A549 (cell line): Measurements from ENCODE around the gene CALU. TPM values are rescaled to one million over a fixed set of nuclear protein-coding genes. Genes with fewer than 3 reads are reported as not detected.

Experiments used
- ATAC-seq, 2 experiments: fragments of 200-7000 bp in 1 of 2; fragments of >200 bp in 1 of 2; cut with Nextera tagmentation in 1 of 2; cut with Tn5 transposase in 1 of 2; 3 replicates each; pipeline versions ENCODE4 v1.8.0 to v1.9.1; 2018 to 2020; ENCODE audit warnings: mild to moderate bottlenecking in 1 of 2, moderate library complexity in 1 of 2
- CTCF ChIA-PET: fragments of 300-600 bp; sonication (Branson Sonifier 250); formaldehyde crosslinking; extraction: SDS; loops from one replicate; lab custom pipeline; 2021; ENCODE audit warnings: antibody characterized with exemption, inconsistent platforms; lab: Yijun Ruan, JAX
- POLR2A ChIA-PET: fragments of 350-600 bp; formaldehyde crosslinking; extraction: SDS; loops from one replicate; lab custom pipeline; 2021; ENCODE audit warnings: antibody characterized with exemption, inconsistent platforms; lab: Yijun Ruan, JAX
- DNase-seq, 2 experiments: peaks; one replicate each; pipeline versions ENCODE4 v3.0.0 to v3.0.0-alpha.2; 2011 to 2016; ENCODE audit warnings: low read depth in 1 of 2, low spot score in 1 of 2
- FAIRE-seq: peaks from 2 replicates; lab custom pipeline; 2011; peaks lifted over from hg19 to GRCh38; lab: Jason Lieb, UNC
- H3K27ac ChIP-seq, 2 experiments: fragments of >200 bp; sonication (Bioruptor Twin); formaldehyde crosslinking; 3 replicates each; pipeline ENCODE4 v1.5.1; 2016 to 2017
- H3K4me1 ChIP-seq: fragments of >200 bp; sonication (Bioruptor Twin); formaldehyde crosslinking; 3 replicates; pipeline ENCODE4 v1.6.1; 2016
- H3K4me2 ChIP-seq: fragments of >200 bp; sonication (Bioruptor Twin); formaldehyde crosslinking; 3 replicates; pipeline ENCODE4 v1.6.1; 2016
- H3K4me3 ChIP-seq: fragments of >200 bp; sonication (Bioruptor Twin); formaldehyde crosslinking; 3 replicates; pipeline ENCODE4 v1.5.1; 2016
- H3K9me3 ChIP-seq: fragments of >200 bp; sonication (Bioruptor Twin); formaldehyde crosslinking; 3 replicates; pipeline ENCODE4 v1.6.1; 2016
- BHLHE40 ChIP-seq: IDR thresholded peaks from 2 replicates; pipeline ENCODE4 v1.6.1; 2012; ENCODE audit warnings: low read depth, low read length, inconsistent platforms
- CHD4 ChIP-seq: fragments of 200-600 bp; sonication (generic); IDR thresholded peaks from 2 replicates; pipeline ENCODE4 v1.6.1; 2016; ENCODE audit warnings: antibody characterized with exemption, mild to moderate bottlenecking, borderline replicate concordance
- EHF ChIP-seq: fragments of 250-450 bp; sonication (Bioruptor Pico); IDR thresholded peaks from 2 replicates; pipeline ENCODE4 v1.5.0; 2020; ENCODE audit warnings: mild to moderate bottlenecking
- EHMT2 ChIP-seq: fragments of 200-600 bp; sonication (generic); IDR thresholded peaks from 2 replicates; pipeline ENCODE4 v1.6.1; 2016; ENCODE audit warnings: antibody characterized with exemption, low read depth, mild to moderate bottlenecking, moderate library complexity
- EP300 ChIP-seq, 2 experiments: fragments of >200 bp; sonication (Bioruptor Twin); formaldehyde crosslinking; IDR thresholded peaks; 2 replicates in 1 of 2; 3 replicates in 1 of 2; pipeline ENCODE4 v1.6.1; 2016 to 2017
- HDAC2 ChIP-seq: fragments of 200-600 bp; sonication (generic); IDR thresholded peaks from 2 replicates; pipeline ENCODE4 v1.6.1; 2016
- HMGXB4 ChIP-seq: fragments of 250-450 bp; sonication (Bioruptor Pico); IDR thresholded peaks from 2 replicates; pipeline ENCODE4 v1.5.0; 2021; ENCODE audit warnings: mild to moderate bottlenecking, moderate library complexity, borderline replicate concordance
- JUN ChIP-seq, 2 experiments: fragments of >200 bp; sonication (Bioruptor Twin); formaldehyde crosslinking; IDR thresholded peaks; 2 replicates in 1 of 2; 3 replicates in 1 of 2; pipeline ENCODE4 v1.6.1; 2016 to 2017
- JUNB ChIP-seq: fragments of >200 bp; sonication (Bioruptor Twin); formaldehyde crosslinking; IDR thresholded peaks from 2 replicates; pipeline ENCODE4 v1.6.1; 2016
- KDM1A ChIP-seq: fragments of 200-600 bp; sonication (generic); IDR thresholded peaks from 2 replicates; pipeline ENCODE4 v1.6.1; 2016; ENCODE audit warnings: low read depth, mild to moderate bottlenecking
- KDM5A ChIP-seq: fragments of 200-600 bp; sonication (generic); IDR thresholded peaks from 2 replicates; pipeline ENCODE4 v1.6.1; 2016; ENCODE audit warnings: antibody characterized with exemption, mild to moderate bottlenecking
- MAFK ChIP-seq: fragments of 450-650 bp; IDR thresholded peaks from 2 replicates; pipeline ENCODE4 v1.6.1; 2014; ENCODE audit not compliant: partially characterized antibody
- NPAS2 ChIP-seq: fragments of 250-450 bp; sonication (Bioruptor Pico); IDR thresholded peaks from 2 replicates; pipeline ENCODE4 v1.8.0; 2022; ENCODE audit warnings: mild to moderate bottlenecking, moderate library complexity, borderline replicate concordance
- PHF8 ChIP-seq: fragments of 200-600 bp; sonication (generic); IDR thresholded peaks from 2 replicates; pipeline ENCODE4 v1.6.1; 2016; ENCODE audit warnings: low read depth, mild to moderate bottlenecking, antibody characterized with exemption, moderate library complexity, borderline replicate concordance
- POLR2A ChIP-seq: IDR thresholded peaks from 2 replicates; pipeline ENCODE4 v1.6.1; 2012; ENCODE audit warnings: mild to moderate bottlenecking, low read length
- RARB ChIP-seq: fragments of 250-450 bp; sonication (Bioruptor Pico); IDR thresholded peaks from 2 replicates; pipeline ENCODE4 v1.8.0; 2021; ENCODE audit warnings: mild to moderate bottlenecking, moderate library complexity
- RFX5 ChIP-seq: fragments of 450-650 bp; IDR thresholded peaks from 2 replicates; pipeline ENCODE4 v1.7.1; 2014; ENCODE audit warnings: antibody characterized with exemption, mild to moderate bottlenecking, moderate library complexity
- TFCP2L1 ChIP-seq: fragments of 250-450 bp; sonication (Bioruptor Pico); IDR thresholded peaks from 2 replicates; pipeline ENCODE4 v1.5.0; 2021; ENCODE audit warnings: mild to moderate bottlenecking
- ZNF302 ChIP-seq: fragments of 250-450 bp; sonication (Bioruptor Pico); IDR thresholded peaks from 2 replicates; pipeline ENCODE4 v1.9.0; 2021; ENCODE audit warnings: inconsistent platforms, mild to moderate bottlenecking, moderate library complexity
- WGBS: methylation state at CpG from one replicate; pipeline ENCODE4 v1.1.6; 2017; ENCODE audit errors: missing lambda C conversion rate; 5-methylcytosine and 5-hydroxymethylcytosine counted together
- polyA plus RNA-seq, 4 experiments: library from polyadenylated mRNA; depleted of rRNA in 3 of 4; stranded (reverse); fragments of >200 nt; fragmentation: RNase III in 1 of 4; extraction: RNeasy Plus Mini Kit Qiagen cat#74134 plus additional on column Dnase treatment in 1 of 4; gene quantifications; 2 replicates in 3 of 4; 3 replicates in 1 of 4; pipeline ENCODE4 v1.2.3, GENCODE V29; 2011 to 2017
- TF ChIP-seq, protein P1 (sequence below): fragments of >200 bp; sonication (Bioruptor Twin); formaldehyde crosslinking; IDR thresholded peaks from 3 replicates; pipeline ENCODE4 v1.5.1; 2016
- TF ChIP-seq, protein P2 (sequence below): IDR thresholded peaks from 2 replicates; pipeline ENCODE4 v1.6.1; 2012; ENCODE audit warnings: low read depth, borderline replicate concordance
- TF ChIP-seq, protein P3 (sequence below): IDR thresholded peaks from 2 replicates; pipeline ENCODE4 v1.6.1; 2012
- TF ChIP-seq, protein P4 (sequence below): fragments of 200-600 bp; sonication (generic); IDR thresholded peaks from 2 replicates; pipeline ENCODE4 v1.6.1; 2016; ENCODE audit warnings: antibody characterized with exemption, mild to moderate bottlenecking, moderate library complexity

The CALU gene
- polyA plus RNA-seq, 2 of the 4 experiments (the other 2 are of a cell fraction) = 192 to 233 TPM

GRCh38 chr7:128757203-128757602 is 18.0 kb downstream of the CALU start:
- Histone ChIP-seq H3K4me1 (no peaks in the 10 kb centered on the region), H3K4me2 (no peak overlapping the region), H3K27ac (no peak overlapping the region), H3K9me3 (no peaks in the 10 kb centered on the region), H3K4me3 (no peak overlapping the region)
- no peak for FAIRE-seq
- 92% methylated on average over 2 of the region's 2 CpGs for WGBS
- TF ChIP-seq NPAS2 (CRISPR knock-in tag) (no peak), EHF (CRISPR knock-in tag) (no peak), HMGXB4 (no peak), BHLHE40 (no peak), RFX5 (no peak), KDM5A (no peak), PHF8 (no peak), TFCP2L1 (CRISPR knock-in tag) (no peak), EHMT2 (no peak), JUNB (no peak), JUN (IDR thresholded peaks at IDR 0.05) (no peak), ZNF302 (no peak), HDAC2 (no peak), POLR2A (no peak), KDM1A (no peak)
- TF ChIP-seq, protein P1, sequence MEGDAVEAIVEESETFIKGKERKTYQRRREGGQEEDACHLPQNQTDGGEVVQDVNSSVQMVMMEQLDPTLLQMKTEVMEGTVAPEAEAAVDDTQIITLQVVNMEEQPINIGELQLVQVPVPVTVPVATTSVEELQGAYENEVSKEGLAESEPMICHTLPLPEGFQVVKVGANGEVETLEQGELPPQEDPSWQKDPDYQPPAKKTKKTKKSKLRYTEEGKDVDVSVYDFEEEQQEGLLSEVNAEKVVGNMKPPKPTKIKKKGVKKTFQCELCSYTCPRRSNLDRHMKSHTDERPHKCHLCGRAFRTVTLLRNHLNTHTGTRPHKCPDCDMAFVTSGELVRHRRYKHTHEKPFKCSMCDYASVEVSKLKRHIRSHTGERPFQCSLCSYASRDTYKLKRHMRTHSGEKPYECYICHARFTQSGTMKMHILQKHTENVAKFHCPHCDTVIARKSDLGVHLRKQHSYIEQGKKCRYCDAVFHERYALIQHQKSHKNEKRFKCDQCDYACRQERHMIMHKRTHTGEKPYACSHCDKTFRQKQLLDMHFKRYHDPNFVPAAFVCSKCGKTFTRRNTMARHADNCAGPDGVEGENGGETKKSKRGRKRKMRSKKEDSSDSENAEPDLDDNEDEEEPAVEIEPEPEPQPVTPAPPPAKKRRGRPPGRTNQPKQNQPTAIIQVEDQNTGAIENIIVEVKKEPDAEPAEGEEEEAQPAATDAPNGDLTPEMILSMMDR = no peak
- TF ChIP-seq, protein P2, sequence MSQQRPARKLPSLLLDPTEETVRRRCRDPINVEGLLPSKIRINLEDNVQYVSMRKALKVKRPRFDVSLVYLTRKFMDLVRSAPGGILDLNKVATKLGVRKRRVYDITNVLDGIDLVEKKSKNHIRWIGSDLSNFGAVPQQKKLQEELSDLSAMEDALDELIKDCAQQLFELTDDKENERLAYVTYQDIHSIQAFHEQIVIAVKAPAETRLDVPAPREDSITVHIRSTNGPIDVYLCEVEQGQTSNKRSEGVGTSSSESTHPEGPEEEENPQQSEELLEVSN = no peak
- TF ChIP-seq, protein P3, sequence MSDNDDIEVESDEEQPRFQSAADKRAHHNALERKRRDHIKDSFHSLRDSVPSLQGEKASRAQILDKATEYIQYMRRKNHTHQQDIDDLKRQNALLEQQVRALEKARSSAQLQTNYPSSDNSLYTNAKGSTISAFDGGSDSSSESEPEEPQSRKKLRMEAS = no peak
- TF ChIP-seq, protein P4, sequence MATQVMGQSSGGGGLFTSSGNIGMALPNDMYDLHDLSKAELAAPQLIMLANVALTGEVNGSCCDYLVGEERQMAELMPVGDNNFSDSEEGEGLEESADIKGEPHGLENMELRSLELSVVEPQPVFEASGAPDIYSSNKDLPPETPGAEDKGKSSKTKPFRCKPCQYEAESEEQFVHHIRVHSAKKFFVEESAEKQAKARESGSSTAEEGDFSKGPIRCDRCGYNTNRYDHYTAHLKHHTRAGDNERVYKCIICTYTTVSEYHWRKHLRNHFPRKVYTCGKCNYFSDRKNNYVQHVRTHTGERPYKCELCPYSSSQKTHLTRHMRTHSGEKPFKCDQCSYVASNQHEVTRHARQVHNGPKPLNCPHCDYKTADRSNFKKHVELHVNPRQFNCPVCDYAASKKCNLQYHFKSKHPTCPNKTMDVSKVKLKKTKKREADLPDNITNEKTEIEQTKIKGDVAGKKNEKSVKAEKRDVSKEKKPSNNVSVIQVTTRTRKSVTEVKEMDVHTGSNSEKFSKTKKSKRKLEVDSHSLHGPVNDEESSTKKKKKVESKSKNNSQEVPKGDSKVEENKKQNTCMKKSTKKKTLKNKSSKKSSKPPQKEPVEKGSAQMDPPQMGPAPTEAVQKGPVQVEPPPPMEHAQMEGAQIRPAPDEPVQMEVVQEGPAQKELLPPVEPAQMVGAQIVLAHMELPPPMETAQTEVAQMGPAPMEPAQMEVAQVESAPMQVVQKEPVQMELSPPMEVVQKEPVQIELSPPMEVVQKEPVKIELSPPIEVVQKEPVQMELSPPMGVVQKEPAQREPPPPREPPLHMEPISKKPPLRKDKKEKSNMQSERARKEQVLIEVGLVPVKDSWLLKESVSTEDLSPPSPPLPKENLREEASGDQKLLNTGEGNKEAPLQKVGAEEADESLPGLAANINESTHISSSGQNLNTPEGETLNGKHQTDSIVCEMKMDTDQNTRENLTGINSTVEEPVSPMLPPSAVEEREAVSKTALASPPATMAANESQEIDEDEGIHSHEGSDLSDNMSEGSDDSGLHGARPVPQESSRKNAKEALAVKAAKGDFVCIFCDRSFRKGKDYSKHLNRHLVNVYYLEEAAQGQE = no peak
- ChIA-PET POLR2A (interaction anchor here (0.6 kb wide), 1 partner anchor 65 kb away, joined by 4 read pairs; no protein-coding TSS in a partner anchor), CTCF (interaction anchor here (0.6 to 0.8 kb wide), 2 partner anchors 21 to 113 kb away, joined by 3 to 5 read pairs; no protein-coding TSS in a partner anchor)
- no peak for DNase-seq
- no peak for ATAC-seq

DNA sequence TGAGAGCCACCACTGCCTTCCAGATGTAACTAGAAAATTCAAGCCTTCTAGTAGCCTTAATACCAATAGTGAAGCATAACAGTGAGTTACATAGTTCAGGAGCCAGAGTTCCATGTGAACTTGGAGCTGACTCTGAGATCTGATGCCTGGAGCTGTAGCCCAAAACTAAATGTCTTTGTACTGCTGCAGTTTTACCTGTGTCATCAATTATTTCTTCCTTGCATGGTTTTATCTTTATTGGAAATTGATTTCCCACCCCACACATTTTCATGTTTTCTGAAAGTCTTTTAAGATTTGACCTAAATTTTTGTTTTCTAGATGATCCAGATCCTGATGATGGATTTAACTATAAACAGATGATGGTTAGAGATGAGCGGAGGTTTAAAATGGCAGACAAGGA is 19.4 kb downstream of the CALU start:
- POLR2A ChIA-PET = no interaction called here
- H3K4me1 ChIP-seq = no peaks in the 10 kb centered on the region
- H3K9me3 ChIP-seq = no peaks in the 10 kb centered on the region
- FAIRE-seq (no peak), DNase-seq (no peak), ATAC-seq (no peak)
- H3K27ac ChIP-seq = no peak overlapping the region
- H3K4me3 ChIP-seq = no peak overlapping the region
- WGBS = 94% methylated on average over 1 of the region's 1 CpG
- H3K4me2 ChIP-seq = no peak overlapping the region
- TF ChIP-seq TFCP2L1 (CRISPR knock-in tag) = no peak
- no peak for TF ChIP-seq EP300 (IDR thresholded peaks at IDR 0.05)
- TF ChIP-seq MAFK = peak; percentile 68
- no peak for TF ChIP-seq RARB
- TF ChIP-seq CHD4 = no peak
- CTCF ChIA-PET = interaction anchor here (0.9 to 1.8 kb wide), 6 partner anchors 11 to 333 kb away, joined by 3 to 5 read pairs (median 3); no protein-coding TSS in a partner anchor
